Upper lobe of left lung (tissue), 6 donors: ENCODE measurements around the gene CEP85L. TPM values are rescaled to one million over a fixed set of nuclear protein-coding genes. Genes with fewer than 3 reads are reported as not detected.

Experiments
- ATAC-seq, 2 donors: fragments of 200-7000 bp; cut with Tn5 transposase; one replicate each; pipeline ENCODE4 v1.9.1; 2022; ENCODE audit warnings: mild to moderate bottlenecking in 2 of 2, moderate library complexity in 2 of 2; ENCODE audit not compliant: low FRiP score in 2 of 2
- DNase-seq, 2 donors: peaks; one replicate each; pipeline ENCODE4 v3.0.0-alpha.2; 2019 to 2020
- H3K27ac ChIP-seq, 4 donors: fragments of 200-600 bp; sonication (generic); one replicate each; pipeline ENCODE4 v1.5.1; 2016 to 2019
- H3K27me3 ChIP-seq, 4 donors: fragments of 200-600 bp; sonication (generic); one replicate each; pipeline ENCODE4 v1.5.1; 2017 to 2019
- H3K36me3 ChIP-seq, 4 donors: fragments of 200-600 bp; sonication (generic); one replicate each; pipeline ENCODE4 v1.5.1; 2016 to 2019
- H3K4me1 ChIP-seq, 4 donors: fragments of 200-600 bp; sonication (generic); one replicate each; pipeline ENCODE4 v1.5.1; 2018 to 2019
- H3K4me3 ChIP-seq, 4 donors: fragments of 200-600 bp; sonication (generic); one replicate each; pipeline ENCODE4 v1.5.1; 2017 to 2019; ENCODE audit warnings: mild to moderate bottlenecking in 2 of 4, moderate library complexity in 1 of 4
- H3K9me3 ChIP-seq, 4 donors: fragments of 200-600 bp; sonication (generic); one replicate each; pipeline ENCODE4 v1.5.1; 2018 to 2019
- CTCF ChIP-seq, 6 experiments: fragments of 450-650 bp in 4 of 6; fragments of 200-600 bp in 2 of 6; sonication (generic) in 2 of 6; IDR thresholded peaks; one replicate each; pipeline ENCODE4 v1.5.1; 2016 to 2019; ENCODE audit warnings: antibody characterized with exemption in 6 of 6
- EP300 ChIP-seq, 4 donors: sonication (generic); formaldehyde crosslinking; IDR thresholded peaks; one replicate each; pipeline ENCODE4 v1.5.1; 2017; ENCODE audit warnings: antibody characterized with exemption in 4 of 4, control low read depth in 2 of 4
- POLR2A ChIP-seq, 4 donors: fragments of 450-650 bp; IDR thresholded peaks; one replicate each; pipeline ENCODE4 v1.5.1; 2016 to 2017; ENCODE audit warnings: antibody characterized with exemption in 4 of 4, mild to moderate bottlenecking in 2 of 4
- POLR2AphosphoS5 ChIP-seq, 2 donors: sonication (generic); formaldehyde crosslinking; IDR thresholded peaks; one replicate each; pipeline ENCODE4 v1.5.1; 2017; ENCODE audit warnings: antibody characterized with exemption in 2 of 2
- WGBS, 2 donors: methylation state at CpG; one replicate each; pipeline ENCODE4 v1.1.5; 2017 to 2018; 5-methylcytosine and 5-hydroxymethylcytosine counted together
- total RNA-seq, 6 donors: library from RNA; depleted of rRNA in 4 of 6; stranded (reverse); fragments of >200 nt in 4 of 6; gene quantifications; one replicate each; pipeline versions ENCODE4 v1.1.0 to v1.2.1, GENCODE V29; 2016 to 2021
- donor health status: DM: no; HTN: no; CAD: no; lungs with moderate emphysema.
- donor health status: DM: no; HTN: yes; CAD: no; lungs with severe emphysema.

Gene CEP85L
- total RNA-seq, 6 donors from 2014 or later = 7.5 to 22.0 (median 13.0) TPM

GRCh38 chr6:118679327-118679901, 28.0 kb upstream of the CEP85L start:
- DNase-seq (no peak), ATAC-seq (no peak)
- 69 to 83% methylated on average over 1 of the region's 1 CpG for WGBS, 2 donors
- Histone ChIP-seq H3K9me3 (no peaks in the 10 kb centered on the region), H3K27ac (no peak overlapping the region), H3K4me1 (peaks cover 0 to 14% (median 2%) of the 10 kb centered on the region in 4 donors), H3K36me3 (no peaks in the 10 kb centered on the region), H3K4me3 (no peak overlapping the region), H3K27me3 (no peaks in the 10 kb centered on the region)
- TF ChIP-seq CTCF (IDR thresholded peaks at IDR 0.05) (no peak), EP300 (IDR thresholded peaks at IDR 0.05) (no peak), POLR2A (IDR thresholded peaks at IDR 0.05) (no peak), POLR2AphosphoS5 (IDR thresholded peaks at IDR 0.05) (no peak)

- DNase-seq = no peak
- TF ChIP-seq CTCF (IDR thresholded peaks at IDR 0.05) = no peak
Measured at GRCh38 chr6:118678866-118679265, 27.5 kb upstream of the CEP85L start.

GRCh38 chr6:118677193-118677592, 25.8 kb upstream of the CEP85L start:
- no peak for DNase-seq
- no peaks in the 10 kb centered on the region for H3K27me3 ChIP-seq
- H3K4me3 ChIP-seq = no peak overlapping the region
- H3K36me3 ChIP-seq = no peaks in the 10 kb centered on the region
- peaks cover 0 to 9% (median 0%) of the 10 kb centered on the region in 4 donors for H3K4me1 ChIP-seq
- H3K27ac ChIP-seq = no peak overlapping the region
- no peak for ATAC-seq
- no peak for TF ChIP-seq POLR2A (IDR thresholded peaks at IDR 0.05)
- no peak for TF ChIP-seq CTCF (IDR thresholded peaks at IDR 0.05)
- TF ChIP-seq EP300 (IDR thresholded peaks at IDR 0.05) = no peak
- no peak for TF ChIP-seq POLR2AphosphoS5 (IDR thresholded peaks at IDR 0.05)
- WGBS, 2 donors = 57 to 77% methylated on average over 4 of the region's 4 CpGs
- H3K9me3 ChIP-seq = no peaks in the 10 kb centered on the region

More at GRCh38 chr6:118678866-118679265, 27.5 kb upstream of the CEP85L start:
- no peak for ATAC-seq
- Histone ChIP-seq H3K27ac (no peak overlapping the region), H3K36me3 (no peaks in the 10 kb centered on the region), H3K4me1 (peaks cover 0 to 10% (median 0%) of the 10 kb centered on the region in 4 donors), H3K9me3 (no peaks in the 10 kb centered on the region), H3K4me3 (no peak overlapping the region), H3K27me3 (no peaks in the 10 kb centered on the region)
- 78 to 100% methylated on average over 1 of the region's 1 CpG for WGBS, 2 donors

- ATAC-seq (no peak), DNase-seq (no peak)
- 90 to 96% methylated on average over 1 of the region's 1 CpG for WGBS, 2 donors
- Histone ChIP-seq H3K27me3 (no peaks in the 10 kb centered on the region), H3K4me3 (no peak overlapping the region), H3K9me3 (no peaks in the 10 kb centered on the region), H3K4me1 (no peaks in the 10 kb centered on the region), H3K36me3 (no peaks in the 10 kb centered on the region), H3K27ac (no peak overlapping the region)
- no peak for TF ChIP-seq POLR2A (IDR thresholded peaks at IDR 0.05)
Measured at GRCh38 chr6:118675225-118675624, 23.8 kb upstream of the CEP85L start.

- TF ChIP-seq EP300 (IDR thresholded peaks at IDR 0.05) = no peak
- no peak overlapping the region for H3K27ac ChIP-seq
- ATAC-seq = no peak
- H3K4me3 ChIP-seq = no peak overlapping the region
- H3K9me3 ChIP-seq = no peaks in the 10 kb centered on the region
- DNase-seq = no peak
- H3K4me1 ChIP-seq = no peaks in the 10 kb centered on the region
- no peaks in the 10 kb centered on the region for H3K36me3 ChIP-seq
- H3K27me3 ChIP-seq = no peaks in the 10 kb centered on the region
- 83 to 91% methylated on average over 1 of the region's 1 CpG for WGBS, 2 donors
Measured at GRCh38 chr6:118674772-118675171, 23.4 kb upstream of the CEP85L start.

GRCh38 chr6:118672678-118673077, 21.3 kb upstream of the CEP85L start:
- no peak for ATAC-seq

More at GRCh38 chr6:118672678-118673077, 21.3 kb upstream of the CEP85L start:
- H3K4me3 ChIP-seq = no peak overlapping the region
- peaks cover 4 to 13% (median 7%) of the 10 kb centered on the region in 4 donors for H3K4me1 ChIP-seq
- H3K27me3 ChIP-seq = no peaks in the 10 kb centered on the region
- no peak for DNase-seq
- H3K9me3 ChIP-seq = no peaks in the 10 kb centered on the region
- H3K27ac ChIP-seq = no peak overlapping the region
- WGBS, 2 donors = 77 to 79% methylated on average over 2 of the region's 2 CpGs
- H3K36me3 ChIP-seq = no peaks in the 10 kb centered on the region
- TF ChIP-seq POLR2AphosphoS5 (IDR thresholded peaks at IDR 0.05) (no peak), CTCF (IDR thresholded peaks at IDR 0.05) (no peak), POLR2A (IDR thresholded peaks at IDR 0.05) (no peak), EP300 (IDR thresholded peaks at IDR 0.05) (no peak)
